Left renal cortex interstitium (tissue), 4 donors: Measurements from ENCODE around the gene KRTAP15-1. TPM values are rescaled to one million over a fixed set of nuclear protein-coding genes. Genes with fewer than 3 reads are reported as not detected.

Experiments used
- DNase-seq, 4 donors: peaks; one replicate each; pipeline ENCODE4 v3.0.0-alpha.2; 2013; ENCODE audit warnings: low read depth in 4 of 4, low spot score in 2 of 4, missing footprints in 1 of 4
- polyA plus RNA-seq, 4 donors: library from polyadenylated mRNA; unstranded; fragments of 120-200 nt; gene quantifications; one replicate each; pipeline ENCODE4 v1.2.1, GENCODE V29; 2013; ENCODE audit not compliant: insufficient read length in 4 of 4

Gene KRTAP15-1
- not detected for polyA plus RNA-seq

- DNase-seq, result no peak
Observed at GRCh38 chr21:30439975-30440374, at the start of gene KRTAP15-1. KRTAP15-1 (plus strand) TSS chr21:30440275; CDS start chr21:30440328, 53 bp downstream.

GRCh38 chr21:30391492-30392025 is 48.5 kb upstream of the KRTAP15-1 start:
- DNase-seq, result no peak

GRCh38 chr21:30395731-30396130 is 44.3 kb upstream of the KRTAP15-1 start, which contains the start of gene KRTAP13-1:
KRTAP13-1 (plus strand) TSS chr21:30396031; CDS start chr21:30396087, 56 bp downstream.
- DNase-seq, result no peak

- peak in 3 of 4 donors; percentile 1 to 9 (median 8) for DNase-seq
Observed at GRCh38 chr21:30408782-30409494, 31.1 kb upstream of the KRTAP15-1 start.

DNA sequence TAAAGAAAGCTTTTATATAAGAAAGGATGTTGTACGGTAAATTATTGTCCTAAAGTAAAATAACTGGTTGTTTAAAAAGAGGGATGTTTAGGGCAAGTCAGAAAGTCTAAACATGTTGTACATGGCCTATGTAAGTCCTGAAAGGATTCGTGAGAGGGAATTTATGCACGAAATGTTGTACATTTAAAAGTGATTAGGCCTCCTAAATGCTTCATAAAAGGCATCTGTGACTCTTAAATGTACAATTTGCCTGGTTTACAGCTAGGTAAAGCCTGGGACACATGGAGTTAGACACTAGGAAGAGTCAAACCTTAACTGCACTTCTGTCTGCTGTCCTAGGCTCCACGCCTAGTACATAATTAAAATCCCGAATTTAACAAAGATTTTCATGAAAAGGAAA is 24.1 kb upstream of the KRTAP15-1 start:
- DNase-seq, result no peak

- DNase-seq, result no peak
Observed at GRCh38 chr21:30425826-30426225, 14.2 kb upstream of the KRTAP15-1 start, which contains the start of gene KRTAP13-3. KRTAP13-3 (minus strand) TSS chr21:30425926; CDS start chr21:30425912, 14 bp downstream.

DNA sequence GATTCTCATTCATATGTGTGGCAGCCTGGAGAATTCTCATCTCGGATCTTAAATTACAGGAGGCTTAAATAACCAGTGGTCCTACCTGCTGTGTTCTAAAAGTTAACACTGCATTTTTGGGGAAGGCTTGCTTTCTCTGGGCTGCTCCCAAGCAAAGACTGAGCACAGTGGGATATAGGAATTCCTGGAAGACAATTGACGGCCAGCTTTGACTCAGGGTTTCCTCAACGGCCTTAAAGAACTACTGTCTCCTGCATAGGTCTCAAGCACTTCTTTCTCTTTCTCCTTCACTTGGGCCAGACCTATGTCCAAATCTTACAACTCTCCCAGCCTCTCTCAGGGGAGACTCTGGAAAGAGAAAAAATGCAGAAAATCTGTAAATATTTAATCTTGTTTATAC is 13.3 kb upstream of the KRTAP15-1 start:
- no peak for DNase-seq

DNA sequence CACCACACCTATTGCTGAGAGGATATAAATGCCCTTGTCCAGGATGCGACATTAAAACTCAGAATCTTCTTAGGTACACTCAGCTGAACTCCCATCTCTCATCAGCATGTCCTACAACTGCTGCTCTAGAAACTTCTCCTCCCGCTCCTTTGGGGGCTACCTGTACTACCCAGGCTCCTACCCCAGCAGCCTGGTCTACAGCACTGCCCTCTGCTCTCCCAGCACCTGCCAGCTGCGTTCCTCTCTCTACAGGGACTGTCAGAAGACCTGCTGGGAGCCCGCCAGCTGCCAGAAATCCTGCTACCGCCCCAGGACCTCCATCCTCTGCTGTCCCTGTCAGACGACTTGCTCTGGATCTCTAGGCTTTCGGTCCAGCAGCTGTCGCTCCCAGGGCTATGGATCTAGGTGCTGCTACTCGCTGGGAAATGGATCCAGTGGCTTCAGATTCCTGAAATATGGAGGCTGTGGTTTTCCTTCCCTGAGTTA is 9.9 kb upstream of the KRTAP15-1 start, which contains the start of gene KRTAP13-4:
Gene KRTAP13-4, plus strand, starts transcription at position 51 of the 486 bp plus-strand sequence. Its CDS starts 56 bp downstream, at position 107.
- DNase-seq, result no peak

DNA sequence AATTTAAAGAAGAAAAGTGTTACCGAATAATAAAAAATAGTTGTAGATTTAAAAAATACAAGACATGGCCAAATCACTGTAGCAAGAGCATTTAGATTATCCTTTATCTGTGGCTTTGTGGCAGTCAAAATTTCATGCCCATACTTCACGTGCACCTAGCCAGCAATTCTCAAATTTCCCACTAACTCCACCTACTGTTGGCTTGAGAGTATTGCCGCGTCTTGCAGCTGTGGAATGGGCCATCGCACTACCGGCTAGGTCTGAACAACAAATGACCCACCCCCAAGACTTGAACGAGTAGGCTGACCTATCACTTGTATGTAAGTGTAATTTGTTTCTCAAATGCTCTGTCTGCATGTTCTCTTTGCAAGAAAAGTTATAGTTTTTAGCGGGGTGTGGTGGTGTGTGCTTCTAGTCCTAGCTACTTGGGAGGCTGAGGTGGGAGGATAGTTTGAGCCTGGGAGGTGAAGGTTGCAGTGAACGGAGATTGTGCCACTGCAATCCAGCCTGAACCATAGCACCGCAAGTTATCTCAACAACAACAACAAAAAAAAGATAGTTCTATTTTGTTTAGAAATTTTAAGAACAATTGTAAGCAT is 5.9 kb upstream of the KRTAP15-1 start:
- no peak for DNase-seq

- DNase-seq, result no peak
Observed at GRCh38 chr21:30437010-30437565, 3.0 kb upstream of the KRTAP15-1 start.

DNA sequence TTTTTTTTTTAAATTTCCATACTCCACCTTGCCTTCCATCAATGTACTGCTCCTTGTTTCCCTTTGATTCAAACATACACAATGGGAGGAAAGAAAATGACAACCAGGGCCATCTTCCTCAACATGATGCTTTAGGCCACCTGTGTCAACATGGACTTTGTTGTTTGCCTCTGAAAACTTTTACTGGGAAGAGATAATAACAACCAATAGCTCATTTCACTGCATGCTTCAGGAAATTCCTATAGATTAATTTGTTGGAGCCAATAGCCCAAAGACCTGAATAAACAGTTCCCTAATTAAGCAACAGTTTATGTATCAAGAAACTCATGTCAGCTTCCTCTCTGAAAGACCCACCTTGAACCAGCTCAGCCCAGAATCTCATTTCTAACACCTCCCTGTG is 3.2 kb downstream of the KRTAP15-1 start:
- no peak for DNase-seq

GRCh38 chr21:30444204-30444603 is 4.1 kb downstream of the KRTAP15-1 start:
- no peak for DNase-seq

GRCh38 chr21:30447056-30447455 is 7.0 kb downstream of the KRTAP15-1 start:
- DNase-seq, result peak in 1 of 4 donors; percentile 14

DNA sequence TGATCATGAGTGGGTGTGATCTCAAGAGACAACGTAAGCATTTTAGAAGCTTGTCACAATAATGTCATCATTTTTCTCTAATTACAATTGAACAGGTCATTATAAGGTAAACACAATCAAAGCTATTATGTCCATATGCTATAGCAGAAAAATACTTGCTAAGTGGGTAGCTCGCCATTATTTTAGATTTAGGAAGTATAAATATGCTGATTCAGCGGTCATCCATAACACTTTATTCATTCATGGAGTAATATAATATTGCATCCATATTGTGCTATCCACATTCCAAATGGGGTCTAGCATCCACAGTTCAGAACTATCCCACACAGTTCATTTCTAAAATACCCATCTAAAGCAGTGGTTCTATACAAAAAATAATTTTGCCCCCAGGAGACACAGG is 8.4 kb downstream of the KRTAP15-1 start:
- no peak for DNase-seq

- DNase-seq, result no peak
Observed at GRCh38 chr21:30463713-30464112, 23.6 kb downstream of the KRTAP15-1 start.

- DNase-seq, result peak in 3 of 4 donors; percentile 19 to 25 (median 21)
Observed at GRCh38 chr21:30468900-30469714, 29.0 kb downstream of the KRTAP15-1 start.

GRCh38 chr21:30478004-30478403 is 37.9 kb downstream of the KRTAP15-1 start:
- no peak for DNase-seq

GRCh38 chr21:30479259-30479658 is 39.2 kb downstream of the KRTAP15-1 start:
- DNase-seq, result no peak

- DNase-seq, result no peak
Observed at GRCh38 chr21:30480145-30480544, 40.1 kb downstream of the KRTAP15-1 start, which contains the start of gene KRTAP19-1. KRTAP19-1 (minus strand) TSS chr21:30480367; CDS start chr21:30480317, 50 bp downstream.

DNA sequence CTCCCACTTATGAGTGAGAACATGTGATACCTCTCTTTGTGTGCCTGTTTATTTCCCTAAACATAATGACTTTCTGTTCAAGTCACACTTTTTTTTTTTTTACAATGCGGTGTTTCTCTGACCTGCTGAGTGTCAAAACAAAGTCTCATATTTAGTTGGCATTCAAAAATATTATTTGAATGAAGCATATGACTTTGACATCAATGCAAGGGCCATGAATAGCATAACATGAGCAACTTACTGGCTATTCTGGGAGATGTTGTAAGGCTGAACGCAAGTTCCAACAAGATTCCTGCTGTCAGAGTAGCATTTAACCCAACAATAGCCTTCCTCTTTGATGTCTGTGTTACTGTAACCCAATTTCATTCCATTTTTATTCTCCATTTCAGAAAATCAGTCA is 42.1 kb downstream of the KRTAP15-1 start:
- no peak for DNase-seq
